GM12873 (cell line): ENCODE measurements around the gene PCSK2.

Experiments
- CTCF ChIP-seq: IDR thresholded peaks from 2 replicates; pipeline ENCODE4 v1.5.1; 2012; ENCODE audit warnings: low read depth, mild to moderate bottlenecking, moderate library complexity, low read length, control low read depth; ENCODE audit not compliant: insufficient read depth; ENCODE audit errors: missing control alignments

Gene PCSK2

GRCh38 chr20:17473659-17474058, 246.8 kb downstream of the PCSK2 start:
- TF ChIP-seq CTCF: no peak

GRCh38 chr20:17479063-17479657, 252.3 kb downstream of the PCSK2 start:
- no peak for TF ChIP-seq CTCF

- TF ChIP-seq CTCF: no peak
These were observed 253.9 kb downstream of the PCSK2 start for GRCh38 chr20:17480696-17481095.

- no peak for TF ChIP-seq CTCF
These were observed 254.8 kb downstream of the PCSK2 start for GRCh38 chr20:17481661-17482060.

- no peak for TF ChIP-seq CTCF
These were observed 255.7 kb downstream of the PCSK2 start for GRCh38 chr20:17482536-17482935.

- no peak for TF ChIP-seq CTCF
These were observed 258.2 kb downstream of the PCSK2 start for GRCh38 chr20:17485017-17485416.

GRCh38 chr20:17488916-17489600, 262.2 kb downstream of the PCSK2 start:
- no peak for TF ChIP-seq CTCF
